Kidney tubule cell (primary cell): ENCODE results near the gene CHM.
"Not testable (repeated sequence)": the region's sequence is repeated elsewhere in the genome, so short reads cannot be mapped to it uniquely, and the experiment has no call there.

ENCODE experiments used
- DNase-seq: peaks from one replicate; pipeline ENCODE4 v3.0.0-alpha.2; 2018; ENCODE audit warnings: low spot score

Gene CHM, protein sequence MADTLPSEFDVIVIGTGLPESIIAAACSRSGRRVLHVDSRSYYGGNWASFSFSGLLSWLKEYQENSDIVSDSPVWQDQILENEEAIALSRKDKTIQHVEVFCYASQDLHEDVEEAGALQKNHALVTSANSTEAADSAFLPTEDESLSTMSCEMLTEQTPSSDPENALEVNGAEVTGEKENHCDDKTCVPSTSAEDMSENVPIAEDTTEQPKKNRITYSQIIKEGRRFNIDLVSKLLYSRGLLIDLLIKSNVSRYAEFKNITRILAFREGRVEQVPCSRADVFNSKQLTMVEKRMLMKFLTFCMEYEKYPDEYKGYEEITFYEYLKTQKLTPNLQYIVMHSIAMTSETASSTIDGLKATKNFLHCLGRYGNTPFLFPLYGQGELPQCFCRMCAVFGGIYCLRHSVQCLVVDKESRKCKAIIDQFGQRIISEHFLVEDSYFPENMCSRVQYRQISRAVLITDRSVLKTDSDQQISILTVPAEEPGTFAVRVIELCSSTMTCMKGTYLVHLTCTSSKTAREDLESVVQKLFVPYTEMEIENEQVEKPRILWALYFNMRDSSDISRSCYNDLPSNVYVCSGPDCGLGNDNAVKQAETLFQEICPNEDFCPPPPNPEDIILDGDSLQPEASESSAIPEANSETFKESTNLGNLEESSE

DNA sequence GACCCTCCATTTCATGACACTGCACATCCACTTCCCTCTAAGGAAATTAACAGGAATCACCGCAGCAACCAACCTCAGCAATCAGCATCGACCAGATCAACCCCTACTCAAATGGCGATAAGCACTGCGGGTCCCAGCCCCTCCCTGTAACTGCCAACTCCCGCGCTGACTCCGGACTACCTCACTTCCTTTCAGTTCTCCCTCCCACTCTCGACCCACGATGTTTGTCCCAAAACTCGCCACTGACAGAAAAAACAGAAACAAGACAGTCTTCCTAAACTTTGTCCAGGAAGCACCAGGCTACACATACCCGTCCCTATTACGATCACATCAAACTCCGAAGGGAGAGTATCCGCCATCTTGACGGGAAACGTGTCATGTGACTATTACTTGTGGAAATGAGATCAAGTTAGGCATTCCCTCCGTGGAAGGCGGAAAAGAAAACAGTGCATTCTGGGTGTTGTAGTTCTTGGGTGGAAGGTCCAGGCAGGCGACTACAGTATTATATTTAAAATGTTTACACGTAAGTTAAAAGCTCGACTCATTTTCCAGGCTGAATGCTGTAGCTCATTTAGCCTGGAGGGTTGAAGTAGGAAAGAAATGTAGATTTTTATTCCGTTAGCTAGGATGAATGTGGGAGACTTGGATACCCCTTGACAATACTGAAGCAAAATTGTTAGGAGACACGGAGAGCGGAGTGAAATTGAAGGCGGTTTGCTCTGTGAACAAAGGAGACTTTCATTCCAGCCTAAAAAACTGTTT lies at the start of gene CHM:
CHM (minus strand) TSS at position 385 of the 762 bp plus-strand sequence; CDS start at position 359, 26 bp downstream.
- peak; percentile 83 for DNase-seq

DNA sequence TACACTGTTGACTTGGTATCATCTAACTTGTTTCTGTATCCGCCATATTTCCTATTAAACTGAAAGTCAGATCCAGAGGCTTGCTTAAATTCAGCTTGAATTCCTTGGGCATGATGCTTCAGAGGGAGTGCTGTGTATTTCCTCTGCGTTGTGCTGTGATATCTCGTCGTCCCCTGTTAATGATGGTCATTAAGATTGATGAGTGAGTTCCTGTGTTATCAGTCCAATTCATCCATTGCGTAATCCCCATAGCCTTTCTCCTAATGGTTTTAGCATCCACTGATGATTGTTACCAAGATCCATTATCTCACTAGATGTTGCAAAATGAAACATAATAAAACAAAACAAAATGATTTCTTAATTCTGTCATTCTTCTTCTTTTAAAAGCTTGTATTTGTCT lies 31.3 kb upstream of the CHM start:
- no peak for DNase-seq

DNA sequence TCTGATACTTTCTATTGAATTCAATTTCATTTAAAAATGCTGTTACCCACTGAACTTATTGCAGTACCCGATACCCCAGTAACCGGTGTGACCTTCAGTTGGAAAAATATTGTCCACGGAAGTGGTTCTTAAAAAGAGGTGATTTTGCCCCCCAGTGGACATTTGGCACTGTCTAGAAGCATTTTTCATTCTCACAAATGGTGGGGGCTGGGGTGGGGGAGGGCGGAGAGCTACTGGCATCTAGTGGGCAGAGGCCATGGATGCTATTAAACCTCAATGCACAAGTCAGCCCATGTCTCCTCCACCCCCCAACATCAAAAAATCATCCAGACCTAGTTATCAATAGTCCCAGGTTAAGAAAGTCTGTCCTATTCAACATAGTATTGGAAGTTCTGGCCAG lies 19.6 kb upstream of the CHM start:
- no peak for DNase-seq

DNA sequence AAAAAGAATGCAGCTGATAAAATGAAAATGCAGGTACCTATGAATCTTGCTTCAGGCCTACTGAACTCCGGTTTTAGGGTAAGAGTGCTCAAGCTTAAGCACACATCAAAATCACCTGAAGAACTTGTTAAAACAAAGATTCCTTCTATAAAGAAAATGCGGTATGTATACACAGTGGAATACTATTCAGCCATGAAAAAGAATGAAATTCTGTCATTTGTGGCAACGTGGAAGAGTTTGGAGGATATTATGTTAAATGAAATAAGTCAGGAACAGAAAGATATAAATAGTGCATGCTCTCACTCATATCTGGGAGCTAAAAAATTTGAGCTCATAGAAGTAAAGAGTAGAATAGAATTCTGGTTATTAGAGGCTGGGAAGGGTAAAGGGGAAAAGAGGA lies 14.0 kb upstream of the CHM start:
- DNase-seq = no peak

DNA sequence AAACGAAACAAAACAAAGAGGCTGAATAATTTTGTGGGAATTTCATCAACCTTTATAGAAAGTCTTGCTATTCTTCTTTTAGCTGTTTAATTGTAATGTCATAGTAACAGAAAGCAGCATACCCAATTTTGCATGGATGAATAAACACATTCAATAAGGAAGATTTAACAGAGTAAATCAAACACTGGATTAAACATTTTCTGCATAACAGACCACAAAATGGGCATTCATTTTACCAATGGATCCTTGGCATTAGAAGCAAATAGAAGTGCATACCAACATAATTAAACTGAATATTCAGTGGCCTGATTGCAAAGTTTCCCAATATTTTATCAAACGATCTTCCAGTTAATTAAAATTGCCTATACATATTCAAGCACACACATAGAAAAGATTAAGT lies 4.4 kb upstream of the CHM start:
- no peak for DNase-seq

DNA sequence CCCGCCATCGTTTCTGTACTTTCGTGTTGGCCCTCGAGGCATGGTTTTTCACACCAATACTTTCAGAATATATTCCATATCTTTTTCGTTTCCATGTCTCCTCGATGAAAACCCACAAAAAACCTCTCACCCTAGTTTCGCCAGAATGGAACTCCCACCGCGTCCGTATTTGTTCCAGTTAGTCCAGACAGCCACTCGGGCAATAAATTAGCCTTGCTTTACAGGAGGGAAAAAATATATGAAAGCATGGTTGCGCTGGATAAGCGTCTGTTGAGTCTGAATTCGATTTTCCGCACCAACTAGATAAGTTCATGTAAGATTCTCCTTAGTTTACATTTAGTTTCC lies 550 bp upstream of the CHM start:
- no peak for DNase-seq

DNA sequence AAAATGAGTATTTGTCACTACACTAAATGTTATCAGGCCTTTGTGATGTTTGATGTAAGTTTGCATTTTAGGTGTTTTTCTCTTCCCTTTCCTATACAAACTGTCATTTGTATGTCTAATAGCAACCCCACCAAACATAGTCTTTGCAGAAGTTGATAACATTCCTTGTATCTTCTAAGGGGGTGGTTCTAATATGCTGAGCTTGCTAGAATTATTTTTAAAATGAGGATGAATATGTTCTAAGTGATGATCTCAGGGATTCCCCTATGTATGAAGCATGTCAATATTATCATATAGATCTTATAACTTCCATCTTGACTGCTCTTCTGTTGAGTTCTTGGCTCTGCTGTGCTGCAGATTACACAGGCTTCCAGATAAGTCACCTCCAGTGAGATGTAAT lies 3.1 kb downstream of the CHM start:
- no peak for DNase-seq

DNA sequence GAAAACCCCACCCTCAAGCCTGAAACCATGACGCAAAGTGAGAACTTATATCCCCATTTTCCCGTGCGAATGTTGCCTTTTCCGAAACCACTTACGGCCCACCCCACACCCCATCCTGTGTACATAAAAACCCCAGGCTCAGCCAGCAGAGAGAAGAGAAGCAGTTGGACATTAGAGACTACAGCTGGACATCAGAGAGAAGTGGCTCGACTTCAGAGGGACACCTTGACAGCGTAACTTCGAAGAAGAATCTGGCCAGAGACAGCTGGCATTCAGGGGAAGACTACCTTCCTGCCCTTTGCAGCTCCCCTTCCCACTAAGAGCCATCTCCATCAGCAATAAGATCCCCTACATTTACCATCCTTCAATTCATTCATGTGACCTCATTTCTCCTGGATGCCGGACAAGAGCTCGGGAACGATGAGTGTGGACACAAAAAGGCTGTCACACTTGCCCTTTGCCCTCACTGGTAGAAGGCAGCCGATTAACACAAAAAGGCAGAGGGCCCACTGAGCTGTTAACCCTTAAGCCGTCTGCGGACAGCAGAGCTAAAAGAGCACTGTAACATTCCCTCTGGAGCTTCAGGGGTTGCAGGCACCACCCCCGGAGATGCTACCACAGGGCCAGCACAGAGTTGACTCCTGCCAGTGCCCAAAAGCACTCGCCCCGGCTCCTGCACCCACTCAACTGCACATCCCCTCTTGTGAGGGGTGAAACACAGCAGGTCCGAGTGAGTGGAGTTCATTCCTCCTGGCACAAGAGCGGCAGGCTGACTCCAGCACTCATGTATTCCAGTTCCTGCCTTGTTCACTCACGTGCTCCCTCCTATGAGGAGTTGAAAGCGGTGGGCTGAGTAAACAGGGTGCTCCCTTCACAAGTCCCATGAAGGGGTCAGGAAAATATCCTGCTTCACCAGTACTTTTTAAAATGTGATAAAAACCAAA lies 7.5 kb downstream of the CHM start:
- DNase-seq = no peak

DNA sequence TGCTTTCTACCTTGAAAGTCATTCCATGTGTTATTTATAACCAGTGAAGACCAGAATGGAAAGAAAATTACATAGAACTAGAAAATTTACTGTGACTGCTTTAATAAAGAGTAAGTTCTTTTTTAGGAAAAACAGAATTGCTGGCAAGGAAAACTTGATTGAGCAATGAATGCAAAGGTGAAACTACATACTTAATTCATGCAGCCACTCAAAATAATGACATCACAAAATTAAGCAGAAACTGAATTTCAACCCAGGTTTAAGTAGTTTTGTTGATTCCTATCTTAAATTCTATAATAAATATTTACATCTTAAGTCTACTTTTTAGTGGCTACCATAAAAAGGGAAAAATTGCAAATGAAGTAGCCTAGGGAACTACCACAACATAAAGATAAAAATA lies 14.0 kb downstream of the CHM start:
- no peak for DNase-seq

DNA sequence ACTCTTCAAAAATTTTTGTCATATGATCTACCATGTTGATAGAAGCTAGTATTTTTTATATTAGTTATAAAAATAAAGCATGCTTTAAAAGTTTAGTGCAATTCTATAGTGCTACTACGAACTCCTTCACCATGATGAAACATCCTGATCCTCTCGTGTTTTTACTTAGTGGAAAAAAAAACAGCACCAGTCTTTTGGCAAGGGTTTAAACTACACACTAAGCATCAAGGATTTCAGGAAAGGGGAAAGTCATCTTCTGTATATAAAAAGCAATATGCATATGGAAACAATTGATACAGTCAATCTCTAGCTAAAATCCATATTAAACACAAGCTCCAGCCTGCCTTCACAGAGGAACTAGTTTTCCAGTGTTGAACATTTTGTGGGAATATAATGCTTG lies 18.7 kb downstream of the CHM start:
- DNase-seq = no peak

DNA sequence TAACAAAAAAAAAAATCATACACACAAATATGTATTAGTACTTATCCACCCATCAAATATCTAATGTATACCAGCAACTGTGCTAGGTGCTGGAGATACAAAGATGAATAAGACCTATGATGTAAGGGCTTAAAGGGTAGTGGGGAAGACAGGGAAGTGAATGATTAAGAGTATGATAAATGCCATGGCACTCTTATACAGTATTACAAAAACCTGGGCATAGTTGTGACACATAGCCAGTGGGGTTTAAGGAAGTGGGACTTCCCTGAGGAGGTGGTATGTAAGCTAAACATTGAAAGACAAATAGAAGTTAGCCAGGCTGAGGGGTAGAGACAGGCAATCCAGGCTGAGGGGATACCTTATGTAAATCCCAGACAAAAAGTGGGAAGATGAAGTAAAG lies 23.5 kb downstream of the CHM start:
- peak; percentile 80 for DNase-seq

DNA sequence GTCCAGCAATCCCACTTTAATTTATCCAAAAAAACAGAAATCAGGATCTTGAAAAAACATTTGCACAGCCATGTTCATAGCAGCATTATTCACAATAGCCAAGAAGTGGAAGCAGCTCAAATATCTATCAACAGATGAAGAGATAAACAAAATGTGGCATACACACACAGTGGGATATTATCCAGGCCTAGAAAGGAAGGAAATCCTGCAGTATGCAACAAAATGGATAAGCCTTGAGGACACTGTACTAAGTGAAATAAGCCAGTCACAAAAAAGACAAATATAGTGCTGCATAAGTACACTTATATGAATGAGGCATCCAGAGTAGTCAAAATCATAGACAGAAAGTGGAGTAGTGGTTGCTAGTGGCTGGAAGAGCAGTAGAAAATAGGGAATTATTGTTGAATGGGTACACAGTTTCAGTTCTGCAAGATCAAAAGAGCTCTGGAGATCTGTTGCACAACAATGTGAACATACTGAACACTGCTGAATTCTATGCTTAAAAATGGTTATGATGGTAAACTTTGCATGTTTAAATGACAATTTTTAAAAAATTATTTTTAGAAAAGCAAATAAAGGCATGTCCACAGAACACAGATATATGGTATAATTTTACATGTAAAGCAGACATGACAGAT lies 25.6 kb downstream of the CHM start:
- DNase-seq = no peak

DNA sequence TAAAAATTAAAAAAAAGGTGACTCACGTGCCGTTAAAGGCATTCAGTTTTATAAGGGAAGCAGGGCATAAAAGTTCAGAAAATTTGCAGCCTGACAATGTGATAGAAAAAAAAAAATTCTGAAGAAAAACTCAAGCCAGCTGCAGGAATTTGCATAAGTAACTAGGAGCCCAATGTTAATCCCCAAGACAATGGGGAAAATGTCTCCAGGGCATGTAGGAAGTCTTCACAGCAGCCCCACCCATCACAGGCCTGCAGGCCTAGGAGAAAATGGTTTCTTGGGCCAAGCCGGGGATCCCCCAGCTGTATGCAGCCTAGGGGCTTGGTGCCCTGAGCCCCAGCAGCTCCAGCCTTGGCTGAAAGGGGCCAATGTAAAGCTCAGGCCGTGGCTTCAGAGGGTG lies 31.2 kb downstream of the CHM start:
- no peak for DNase-seq

DNA sequence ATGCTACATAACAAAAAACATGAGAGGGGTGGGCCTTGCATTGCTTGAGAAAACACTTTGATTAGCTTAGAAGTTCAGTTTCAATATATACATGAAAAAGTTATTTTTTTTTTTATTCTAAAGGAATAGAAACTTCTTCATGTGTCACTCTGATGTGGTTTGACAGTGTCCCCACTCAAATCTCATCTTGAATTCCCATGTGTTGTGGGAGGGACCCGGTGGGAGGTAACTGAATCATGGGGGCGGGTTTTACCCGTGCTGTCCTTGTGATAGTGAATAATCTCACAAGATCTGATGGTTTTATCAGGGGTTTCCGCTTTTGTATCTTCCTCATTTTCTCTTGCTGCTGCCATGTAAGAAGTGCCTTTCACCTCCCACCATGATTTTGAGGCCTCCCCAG lies 32.4 kb downstream of the CHM start:
- not testable (repeated sequence) for DNase-seq

DNA sequence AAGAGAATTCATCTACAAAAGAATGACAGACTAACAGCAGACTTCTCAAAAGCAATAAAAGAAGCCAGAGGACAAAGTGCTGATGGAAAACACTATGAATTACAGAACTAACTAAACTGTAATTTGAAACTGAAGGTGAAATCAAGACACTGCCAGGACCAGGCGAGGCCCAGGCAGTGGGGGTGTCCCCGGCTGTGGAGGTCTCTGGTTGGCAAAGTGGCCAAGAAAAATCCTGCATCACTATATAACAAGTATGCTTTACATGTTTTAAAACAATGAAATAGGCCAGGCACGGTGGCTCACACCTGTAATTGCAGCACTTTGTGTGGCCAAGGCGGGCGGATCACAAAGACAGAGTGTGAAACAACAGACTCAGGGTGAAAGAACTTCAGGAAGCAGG lies 32.9 kb downstream of the CHM start:
- no peak for DNase-seq

DNA sequence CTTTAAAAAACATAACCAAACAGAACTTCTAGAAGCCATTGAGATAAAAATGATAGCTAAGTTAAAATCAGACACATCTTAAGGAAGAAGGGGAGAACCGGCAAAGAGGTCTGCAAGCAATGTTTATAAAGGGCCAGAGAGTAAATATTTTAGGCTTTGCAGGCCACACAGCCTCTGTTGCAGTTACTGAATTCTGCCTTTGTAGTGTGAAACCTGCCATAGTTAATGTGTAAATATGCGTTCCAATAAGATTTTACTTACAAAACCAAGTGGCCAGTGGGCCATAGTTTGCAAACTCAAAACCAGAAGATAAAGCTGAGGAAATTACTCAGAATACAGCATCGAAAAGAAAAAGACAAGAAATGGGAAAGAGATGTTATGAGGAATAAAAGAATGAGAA lies 33.6 kb downstream of the CHM start:
- DNase-seq = no peak

DNA sequence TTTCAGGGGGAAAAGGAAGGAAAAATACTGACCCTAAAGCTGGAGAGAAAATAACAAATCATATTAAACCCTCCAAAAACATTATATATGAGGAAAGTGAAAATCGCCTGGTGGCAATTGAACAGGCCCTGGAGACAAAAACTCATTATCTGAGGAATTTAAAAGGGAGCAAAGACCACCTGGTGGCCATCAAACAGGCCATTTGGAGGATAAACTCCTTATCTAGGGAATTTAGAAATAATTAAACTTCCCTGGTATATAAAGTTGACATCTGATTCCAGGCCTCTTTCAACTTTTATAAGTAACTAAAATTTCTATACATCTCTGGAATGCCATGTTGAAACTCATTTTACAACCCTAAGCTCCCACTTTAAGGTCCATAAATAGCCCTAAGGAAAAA lies 35.2 kb downstream of the CHM start:
- DNase-seq = no peak

DNA sequence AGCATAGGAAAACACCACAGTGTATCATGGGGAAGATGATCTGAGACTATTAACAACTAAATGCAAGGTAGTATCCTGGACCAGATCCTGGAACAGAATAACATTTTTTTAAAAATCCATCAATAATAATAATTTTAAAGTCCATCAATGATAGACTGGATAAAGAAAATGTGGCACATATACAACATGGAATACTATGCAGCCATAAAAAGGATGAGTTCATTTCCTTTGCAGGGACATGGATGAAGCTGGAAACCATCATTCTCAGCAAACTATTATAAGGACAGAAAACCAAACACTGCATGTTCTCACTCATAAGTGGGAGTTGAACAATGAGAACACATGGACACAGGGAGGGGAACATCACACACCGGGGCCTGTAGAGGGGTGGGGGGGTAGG lies 37.6 kb downstream of the CHM start:
- not testable (repeated sequence) for DNase-seq

DNA sequence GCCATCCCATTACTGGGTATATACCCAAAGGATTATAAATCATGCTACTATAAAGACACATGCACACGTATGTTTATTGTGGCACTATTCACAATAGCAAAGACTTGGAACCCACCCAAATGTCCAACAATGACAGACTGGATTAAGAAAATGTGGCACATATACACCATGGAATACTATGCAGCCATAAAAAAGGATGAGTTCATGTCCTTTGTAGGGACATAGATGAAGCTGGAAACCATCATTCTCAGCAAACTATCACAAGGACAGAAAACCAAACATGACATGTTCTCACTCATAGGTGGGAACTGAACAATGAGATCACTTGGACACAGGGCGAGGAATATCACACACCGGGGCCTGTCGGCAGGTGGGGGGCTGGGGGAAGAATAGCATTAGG lies 39.5 kb downstream of the CHM start:
- DNase-seq = not testable (repeated sequence)

DNA sequence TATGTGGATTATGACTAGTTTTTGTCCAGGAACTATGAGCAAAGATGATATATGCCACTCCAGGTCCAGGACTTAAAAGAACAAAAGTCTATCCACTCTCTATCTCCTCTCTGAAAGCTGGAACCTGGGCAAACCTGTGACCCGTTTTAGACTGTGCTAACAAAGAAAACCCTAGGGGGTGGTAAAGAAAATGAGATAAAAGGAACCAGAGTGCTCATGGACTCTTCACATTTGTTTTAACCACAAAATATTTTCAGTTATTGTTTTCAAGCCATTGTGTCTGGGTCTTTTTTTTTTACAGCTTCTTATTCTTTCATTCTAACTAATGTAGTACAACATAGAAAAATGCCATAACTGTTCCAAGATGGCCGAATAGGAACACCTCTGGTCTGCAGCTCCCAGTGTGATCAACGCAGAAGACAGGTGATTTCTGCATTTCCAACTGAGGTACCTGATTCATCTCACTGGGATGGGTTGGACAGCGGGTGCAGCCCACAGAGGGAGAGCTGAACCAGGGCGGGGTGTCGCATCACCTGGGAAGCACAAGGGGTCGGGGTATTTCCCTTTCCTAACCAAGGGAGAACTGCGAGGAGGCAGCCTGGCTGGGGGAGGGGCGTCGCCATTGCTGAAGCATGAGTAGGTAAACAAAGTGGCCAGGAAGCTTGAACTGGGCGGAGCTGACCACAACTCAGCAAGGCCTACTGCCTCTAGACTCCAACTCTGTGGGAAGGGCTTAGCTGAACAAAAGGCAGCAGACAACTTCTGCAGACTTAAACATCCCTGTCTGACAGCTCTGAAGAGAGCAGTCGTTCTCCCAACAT lies 45.1 kb downstream of the CHM start:
- peak; percentile 80 for DNase-seq

DNA sequence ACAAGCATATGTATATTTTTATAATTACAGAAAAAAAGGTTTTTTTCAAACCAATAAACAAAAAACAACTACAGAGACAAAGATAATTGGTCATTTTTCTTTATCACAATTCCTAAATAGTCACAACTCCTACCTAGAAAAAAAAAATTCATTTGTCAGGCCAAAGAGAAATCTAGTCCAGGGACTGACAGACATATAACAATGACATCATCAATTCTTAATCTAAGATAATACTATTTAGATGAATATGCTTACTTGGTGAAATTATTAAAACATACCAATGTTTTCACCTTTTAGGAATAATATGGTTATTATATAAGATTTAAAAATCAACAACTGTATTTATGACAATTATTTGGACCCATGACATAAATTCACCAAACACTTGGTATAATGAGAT lies 48.4 kb downstream of the CHM start:
- DNase-seq = no peak
